ENCODE results near the gene TSHR.

TSHR gene

DNA sequence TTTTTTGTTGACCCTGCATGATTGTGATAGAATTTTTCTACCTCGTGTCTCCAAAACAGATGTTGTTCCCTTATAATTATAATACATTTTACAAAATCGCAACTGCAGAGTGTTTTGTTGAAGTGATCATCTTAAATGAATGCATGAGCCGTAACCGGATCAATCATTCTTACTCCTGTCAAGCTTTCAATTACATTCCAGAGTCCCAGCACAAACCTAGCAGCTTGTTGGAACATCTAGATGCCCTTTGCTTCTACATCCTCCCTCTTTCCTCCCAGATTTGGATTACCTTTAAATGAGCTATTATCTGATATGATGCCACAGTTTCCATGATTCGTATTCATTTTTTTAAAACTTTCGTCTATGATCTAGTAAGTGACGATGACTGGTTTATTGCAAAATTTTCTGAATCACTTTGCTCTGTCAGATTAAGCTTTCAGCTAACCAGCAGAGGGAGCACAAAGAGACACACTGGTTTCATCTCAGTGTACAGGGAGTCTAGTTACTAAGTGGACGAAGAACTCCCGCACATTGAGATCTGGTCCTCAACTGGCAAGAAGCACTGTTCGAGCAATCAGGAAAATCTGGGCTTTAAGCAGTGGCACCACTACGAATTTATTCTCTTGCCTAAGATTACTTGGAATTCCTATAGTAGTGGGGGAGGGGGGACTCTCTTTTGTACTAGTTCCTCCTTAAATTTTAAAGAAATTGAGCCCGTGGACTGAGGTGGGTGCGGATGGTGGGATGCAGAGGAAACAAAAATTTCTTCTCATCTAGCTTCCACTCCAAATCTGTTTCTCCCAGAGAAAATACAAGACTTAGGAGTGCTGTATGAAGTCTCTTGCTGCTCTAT, 40.9 kb downstream of the TSHR start:
- no peak overlapping the region for H3K27ac ChIP-seq
- TF ChIP-seq, protein P1, sequence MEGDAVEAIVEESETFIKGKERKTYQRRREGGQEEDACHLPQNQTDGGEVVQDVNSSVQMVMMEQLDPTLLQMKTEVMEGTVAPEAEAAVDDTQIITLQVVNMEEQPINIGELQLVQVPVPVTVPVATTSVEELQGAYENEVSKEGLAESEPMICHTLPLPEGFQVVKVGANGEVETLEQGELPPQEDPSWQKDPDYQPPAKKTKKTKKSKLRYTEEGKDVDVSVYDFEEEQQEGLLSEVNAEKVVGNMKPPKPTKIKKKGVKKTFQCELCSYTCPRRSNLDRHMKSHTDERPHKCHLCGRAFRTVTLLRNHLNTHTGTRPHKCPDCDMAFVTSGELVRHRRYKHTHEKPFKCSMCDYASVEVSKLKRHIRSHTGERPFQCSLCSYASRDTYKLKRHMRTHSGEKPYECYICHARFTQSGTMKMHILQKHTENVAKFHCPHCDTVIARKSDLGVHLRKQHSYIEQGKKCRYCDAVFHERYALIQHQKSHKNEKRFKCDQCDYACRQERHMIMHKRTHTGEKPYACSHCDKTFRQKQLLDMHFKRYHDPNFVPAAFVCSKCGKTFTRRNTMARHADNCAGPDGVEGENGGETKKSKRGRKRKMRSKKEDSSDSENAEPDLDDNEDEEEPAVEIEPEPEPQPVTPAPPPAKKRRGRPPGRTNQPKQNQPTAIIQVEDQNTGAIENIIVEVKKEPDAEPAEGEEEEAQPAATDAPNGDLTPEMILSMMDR (IDR thresholded peaks at IDR 0.05) = peak; percentile 84
- TF ChIP-seq ZFX (IDR thresholded peaks at IDR 0.05; ENCODE audit: borderline replicate concordance) = no peak

DNA sequence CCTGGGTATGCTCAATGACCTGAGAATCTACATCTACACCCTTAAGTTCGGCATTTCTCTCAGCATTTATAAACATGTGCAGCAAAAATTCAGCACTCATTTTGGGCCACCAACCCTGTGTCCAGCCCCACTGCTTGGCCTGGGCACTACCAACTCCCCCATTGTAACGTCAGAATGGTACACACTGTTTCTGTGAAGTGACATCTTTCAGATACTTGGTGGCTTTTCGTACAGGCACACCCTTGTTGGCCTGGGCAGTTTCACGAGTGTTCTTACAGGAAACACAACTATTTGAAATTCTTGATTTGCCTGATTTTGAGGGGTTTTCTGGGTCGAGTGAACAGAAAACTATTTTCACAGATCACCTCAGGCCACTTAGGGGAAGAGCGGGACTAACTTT, 46.0 kb downstream of the TSHR start:
- TF ChIP-seq, protein P1 (IDR thresholded peaks at IDR 0.05) = no peak
- no peak for TF ChIP-seq ZFX (IDR thresholded peaks at IDR 0.05; ENCODE audit: borderline replicate concordance)
- no peak overlapping the region for H3K27ac ChIP-seq

DNA sequence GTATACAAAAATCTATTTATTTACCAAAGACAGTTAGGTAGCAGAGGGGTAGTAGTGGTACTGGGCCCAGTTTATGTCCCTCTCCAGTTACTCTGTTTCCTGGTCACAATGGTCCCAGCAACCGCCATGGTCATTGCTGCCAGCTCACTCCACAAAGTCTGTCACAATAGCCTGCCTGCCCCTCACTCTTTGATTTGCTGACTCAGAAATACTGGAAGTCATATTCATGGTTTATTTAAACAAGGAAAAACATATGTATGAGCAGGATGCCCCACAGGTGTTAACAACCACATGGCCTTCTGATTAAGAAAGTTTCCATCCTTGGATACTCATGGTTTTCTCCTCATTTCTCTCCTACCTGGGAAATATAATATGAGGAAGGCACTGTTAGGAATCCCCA, 49.2 kb downstream of the TSHR start:
- TF ChIP-seq, protein P1 (IDR thresholded peaks at IDR 0.05) = no peak
- no peak for TF ChIP-seq ZFX (IDR thresholded peaks at IDR 0.05; ENCODE audit: borderline replicate concordance)

DNA sequence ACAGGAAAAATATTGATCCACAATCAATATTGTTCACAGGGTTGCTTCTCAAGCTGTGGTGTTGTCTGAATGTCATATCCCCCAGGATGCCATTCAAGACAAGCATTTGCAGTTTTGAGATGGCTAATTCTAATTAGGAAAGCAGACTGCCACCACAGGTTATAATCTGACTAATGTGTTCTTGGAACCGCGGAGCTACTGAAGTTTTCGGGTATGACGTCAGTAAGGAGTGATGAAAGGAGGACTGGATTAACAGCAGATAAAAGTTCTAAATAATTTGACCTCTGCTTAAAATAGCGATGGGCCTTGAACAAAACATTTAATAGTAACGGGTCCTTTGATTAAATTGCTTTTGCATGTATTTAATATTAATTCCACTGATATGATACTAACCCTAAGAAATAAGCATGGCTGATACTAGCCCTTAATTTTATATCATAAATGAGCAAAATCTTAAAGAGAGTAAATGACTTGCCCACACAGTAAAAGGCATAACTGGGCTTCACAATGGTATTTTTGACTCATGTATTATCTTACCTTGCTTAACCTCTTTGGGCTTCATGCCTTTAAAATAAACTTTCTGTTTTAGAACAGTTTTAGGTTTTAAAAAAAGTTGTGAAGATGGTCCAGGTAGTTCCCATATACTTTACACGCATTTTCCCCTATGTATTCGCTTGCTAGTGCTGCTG, 50.3 kb downstream of the TSHR start:
- TF ChIP-seq, protein P1 (IDR thresholded peaks at IDR 0.05) = no peak
- TF ChIP-seq ZFX (IDR thresholded peaks at IDR 0.05; ENCODE audit: borderline replicate concordance) = no peak
- no peak overlapping the region for H3K27ac ChIP-seq

More for the DNA sequence above, 49.2 kb downstream of the TSHR start:
- H3K27ac ChIP-seq = no peak overlapping the region

DNA sequence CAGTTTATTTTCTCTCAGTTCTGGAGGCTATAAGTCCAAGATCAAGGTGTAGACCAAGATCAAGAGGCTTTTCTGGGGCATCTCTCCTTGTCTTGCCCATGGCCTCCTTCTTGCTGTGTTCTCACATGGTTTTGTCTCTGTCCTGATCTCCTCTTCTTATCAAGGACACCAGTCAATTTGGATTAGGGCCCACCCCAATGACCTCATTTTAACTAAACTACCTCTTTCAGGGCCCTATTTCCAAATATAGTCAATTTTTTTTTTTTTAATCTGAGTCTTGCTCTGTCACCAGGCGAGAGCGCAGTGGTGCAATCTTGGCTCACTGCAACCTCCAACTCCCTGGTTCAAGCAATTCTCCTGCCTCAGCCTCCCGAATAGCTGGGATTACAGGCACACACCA, 50.8 kb downstream of the TSHR start:
- TF ChIP-seq ZFX (IDR thresholded peaks at IDR 0.05; ENCODE audit: borderline replicate concordance) = no peak
- TF ChIP-seq, protein P1 (IDR thresholded peaks at IDR 0.05) = no peak

DNA sequence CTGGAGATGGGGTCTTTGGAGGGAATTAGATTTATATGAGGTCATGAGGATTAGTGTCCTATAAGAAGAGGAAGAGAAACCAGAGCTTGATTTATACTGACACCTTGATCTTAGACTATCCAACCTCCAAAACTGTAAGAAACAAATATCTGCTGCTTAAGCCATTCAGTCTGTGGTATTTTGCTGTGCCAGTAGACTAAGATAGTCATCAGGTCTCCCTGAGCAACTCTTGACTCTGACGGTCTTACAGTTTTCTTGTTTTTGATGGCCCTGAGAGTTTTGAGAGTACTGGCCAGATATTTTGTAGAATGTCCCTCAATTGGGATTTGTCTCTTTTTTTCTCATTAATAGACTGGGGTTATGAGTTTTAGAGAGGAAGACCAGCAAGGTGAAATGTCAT, 51.7 kb downstream of the TSHR start:
- no peak overlapping the region for H3K27ac ChIP-seq
- no peak for TF ChIP-seq ZFX (IDR thresholded peaks at IDR 0.05; ENCODE audit: borderline replicate concordance)
- TF ChIP-seq, protein P1 (IDR thresholded peaks at IDR 0.05) = no peak

More for the DNA sequence above, 50.8 kb downstream of the TSHR start:
- H3K27ac ChIP-seq = no peak overlapping the region

DNA sequence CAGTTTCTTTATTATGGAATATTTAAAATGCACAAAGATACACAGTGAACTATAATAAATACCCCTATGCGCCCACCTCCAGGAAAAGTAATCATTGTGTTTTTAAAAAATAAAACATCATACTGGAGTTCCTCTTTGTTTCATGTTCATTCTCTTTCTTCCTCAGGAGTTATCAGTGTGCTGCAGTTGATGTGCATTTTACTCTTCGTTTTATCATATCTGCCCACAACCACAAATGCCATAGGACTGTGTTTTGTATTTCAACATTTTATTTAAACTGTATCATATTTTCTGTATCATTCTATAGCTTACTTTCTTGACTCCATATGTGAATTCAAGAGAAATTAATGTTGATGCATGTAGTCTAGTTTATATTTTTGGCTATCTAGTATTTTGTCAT, 53.9 kb downstream of the TSHR start:
- no peak for TF ChIP-seq ZFX (IDR thresholded peaks at IDR 0.05; ENCODE audit: borderline replicate concordance)
- TF ChIP-seq, protein P1 (IDR thresholded peaks at IDR 0.05) = no peak

More for the DNA sequence above, 53.9 kb downstream of the TSHR start:
- H3K27ac ChIP-seq = no peak overlapping the region
